Measurements from ENCODE around the gene FGF12. TPM values are rescaled to one million over a fixed set of nuclear protein-coding genes. Genes with fewer than 3 reads are reported as not detected.

The FGF12 gene
- total and polyA plus RNA-seq, 7 experiments from 2014 or later = not detected

- no peak for ATAC-seq
- CTCF ChIA-PET = no interaction called here
Measured at GRCh38 chr3:192372616-192373015, 354.7 kb downstream of the FGF12 start.

DNA sequence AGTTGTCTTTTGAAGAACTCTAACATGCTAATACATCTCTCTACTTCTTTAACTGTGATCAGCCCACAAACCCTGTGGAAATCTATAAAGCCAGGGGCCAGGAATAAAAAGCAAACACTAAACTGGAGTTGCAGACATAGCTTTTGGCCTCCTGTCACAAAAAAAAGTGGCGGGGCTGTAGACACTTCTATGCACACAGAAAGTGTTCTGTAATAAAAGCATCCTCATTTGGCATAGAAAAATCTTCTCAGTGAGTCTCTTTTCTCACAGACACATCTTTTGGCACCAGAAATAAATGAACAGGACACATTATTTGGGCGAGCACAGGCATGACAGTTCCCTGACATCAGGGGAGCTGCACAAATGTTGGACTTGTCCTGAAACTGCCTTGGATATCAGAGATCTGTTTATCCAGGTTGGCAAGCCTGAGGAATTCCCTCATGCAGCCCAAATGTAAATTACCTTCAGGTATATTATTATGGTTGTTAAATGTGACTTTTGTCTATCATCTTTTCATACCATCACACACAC is 355.4 kb downstream of the FGF12 start:
- CTCF ChIA-PET = no interaction called here

More at GRCh38 chr3:192372616-192373015, 354.7 kb downstream of the FGF12 start:
- Histone ChIP-seq H3K4me3 (ENCODE audit: low read length) (no peak overlapping the region), H3K27me3 (ENCODE audit: control insufficient read depth in 2 of 2, insufficient read depth in 2 of 2, low read length in 2 of 2) (no peaks in the 10 kb centered on the region), H3K4me1 (ENCODE audit: control insufficient read depth in 2 of 2, insufficient read depth in 2 of 2, low read length in 2 of 2) (no peaks in the 10 kb centered on the region), H3K36me3 (ENCODE audit: control insufficient read depth in 2 of 3, insufficient read depth in 3 of 3, low read length in 3 of 3) (no peaks in the 10 kb centered on the region), H3K9me3 (ENCODE audit: control insufficient read depth in 2 of 3, low read length in 3 of 3) (no peaks in the 10 kb centered on the region), H3K27ac (ENCODE audit: low read depth, low read length) (no peak overlapping the region)
- Mint-ChIP-seq H3K4me3 (no peak overlapping the region), H3K36me3 (no peaks in the 10 kb centered on the region), H3K9me3 (no peaks in the 10 kb centered on the region), H3K27ac (no peak overlapping the region), H3K27me3 (peaks cover 0 to 3% (median 0%) of the 10 kb centered on the region in 5 donors), H3K4me1 (no peaks in the 10 kb centered on the region)
- DNase-seq = no peak
- POLR2A ChIA-PET = no interaction called here
- intact Hi-C loops (cut with micrococcal nuclease) = no loop called here

GRCh38 chr3:192367616-192368015 is 359.7 kb downstream of the FGF12 start:
- H3K27ac Mint-ChIP-seq = no peak overlapping the region
- Histone ChIP-seq H3K9me3 (ENCODE audit: control insufficient read depth in 2 of 3, low read length in 3 of 3) (no peaks in the 10 kb centered on the region), H3K27me3 (ENCODE audit: control insufficient read depth in 2 of 2, insufficient read depth in 2 of 2, low read length in 2 of 2) (no peaks in the 10 kb centered on the region), H3K4me1 (ENCODE audit: control insufficient read depth in 2 of 2, insufficient read depth in 2 of 2, low read length in 2 of 2) (no peaks in the 10 kb centered on the region), H3K4me3 (ENCODE audit: low read length) (no peak overlapping the region), H3K36me3 (ENCODE audit: control insufficient read depth in 2 of 3, insufficient read depth in 3 of 3, low read length in 3 of 3) (no peaks in the 10 kb centered on the region), H3K27ac (ENCODE audit: low read depth, low read length) (no peak overlapping the region)
- ChIA-PET POLR2A (no interaction called here), CTCF (no interaction called here)
- no peaks in the 10 kb centered on the region for H3K4me1 Mint-ChIP-seq
- intact Hi-C loops (cut with micrococcal nuclease) = no loop called here
- DNase-seq = no peak
- peaks cover 0 to 7% (median 2%) of the 10 kb centered on the region in 5 donors for H3K27me3 Mint-ChIP-seq
- no peak for ATAC-seq
- no peak overlapping the region for H3K4me3 Mint-ChIP-seq
- H3K36me3 Mint-ChIP-seq = no peaks in the 10 kb centered on the region
- peaks cover 0 to 7% (median 0%) of the 10 kb centered on the region in 11 donors for H3K9me3 Mint-ChIP-seq

More for the DNA sequence above, 355.4 kb downstream of the FGF12 start:
- Mint-ChIP-seq H3K36me3 (no peaks in the 10 kb centered on the region), H3K27ac (no peak overlapping the region), H3K9me3 (no peaks in the 10 kb centered on the region), H3K27me3 (peaks cover 0 to 3% (median 0%) of the 10 kb centered on the region in 5 donors), H3K4me1 (no peaks in the 10 kb centered on the region), H3K4me3 (no peak overlapping the region)
- Histone ChIP-seq H3K9me3 (ENCODE audit: control insufficient read depth in 2 of 3, low read length in 3 of 3) (no peaks in the 10 kb centered on the region), H3K27me3 (ENCODE audit: control insufficient read depth in 2 of 2, insufficient read depth in 2 of 2, low read length in 2 of 2) (no peaks in the 10 kb centered on the region), H3K4me3 (ENCODE audit: low read length) (no peak overlapping the region), H3K36me3 (ENCODE audit: control insufficient read depth in 2 of 3, insufficient read depth in 3 of 3, low read length in 3 of 3) (no peaks in the 10 kb centered on the region), H3K4me1 (ENCODE audit: control insufficient read depth in 2 of 2, insufficient read depth in 2 of 2, low read length in 2 of 2) (no peaks in the 10 kb centered on the region), H3K27ac (ENCODE audit: low read depth, low read length) (no peak overlapping the region)
- ATAC-seq (no peak), DNase-seq (no peak)
- intact Hi-C loops (cut with micrococcal nuclease) = no loop called here
- POLR2A ChIA-PET = no interaction called here

- ATAC-seq (no peak), DNase-seq (no peak)
- Mint-ChIP-seq H3K4me1 (no peaks in the 10 kb centered on the region), H3K27me3 (peaks cover 0 to 7% (median 4%) of the 10 kb centered on the region in 5 donors), H3K27ac (no peak overlapping the region), H3K9me3 (peaks cover 0 to 7% (median 0%) of the 10 kb centered on the region in 11 donors), H3K36me3 (no peaks in the 10 kb centered on the region), H3K4me3 (no peak overlapping the region)
- Histone ChIP-seq H3K27ac (ENCODE audit: low read depth, low read length) (no peak overlapping the region), H3K36me3 (ENCODE audit: control insufficient read depth in 2 of 3, insufficient read depth in 3 of 3, low read length in 3 of 3) (no peaks in the 10 kb centered on the region), H3K4me3 (ENCODE audit: low read length) (no peak overlapping the region), H3K9me3 (ENCODE audit: control insufficient read depth in 2 of 3, low read length in 3 of 3) (no peaks in the 10 kb centered on the region), H3K4me1 (ENCODE audit: control insufficient read depth in 2 of 2, insufficient read depth in 2 of 2, low read length in 2 of 2) (no peaks in the 10 kb centered on the region), H3K27me3 (ENCODE audit: control insufficient read depth in 2 of 2, insufficient read depth in 2 of 2, low read length in 2 of 2) (no peaks in the 10 kb centered on the region)
- ChIA-PET POLR2A (no interaction called here), CTCF (no interaction called here)
- intact Hi-C loops (cut with micrococcal nuclease) = no loop called here
Measured at GRCh38 chr3:192366916-192367315, 360.4 kb downstream of the FGF12 start.

DNA sequence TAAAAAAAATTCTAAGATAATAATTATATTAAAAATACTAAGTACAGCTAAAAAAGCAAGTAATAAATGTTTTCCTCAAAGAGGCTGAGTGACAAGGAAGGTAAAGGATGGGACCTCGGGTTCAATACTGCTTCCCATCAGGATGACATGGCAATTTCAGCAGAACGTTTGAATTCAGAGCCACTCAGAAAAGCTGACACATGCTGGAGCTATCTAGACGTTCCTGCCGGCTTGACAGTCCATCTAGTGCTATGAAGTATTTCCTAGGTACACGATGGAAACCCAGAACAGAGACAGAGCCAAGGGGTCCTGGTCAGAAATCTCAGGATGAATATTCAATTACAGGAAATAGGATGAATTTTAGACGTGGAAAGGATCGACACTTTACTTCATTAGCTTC is 361.8 kb downstream of the FGF12 start:
- Histone ChIP-seq H3K36me3 (ENCODE audit: control insufficient read depth in 2 of 3, insufficient read depth in 3 of 3, low read length in 3 of 3) (no peaks in the 10 kb centered on the region), H3K4me1 (ENCODE audit: control insufficient read depth in 2 of 2, insufficient read depth in 2 of 2, low read length in 2 of 2) (no peaks in the 10 kb centered on the region), H3K27me3 (ENCODE audit: control insufficient read depth in 2 of 2, insufficient read depth in 2 of 2, low read length in 2 of 2) (no peaks in the 10 kb centered on the region), H3K4me3 (ENCODE audit: low read length) (no peak overlapping the region), H3K9me3 (ENCODE audit: control insufficient read depth in 2 of 3, low read length in 3 of 3) (no peaks in the 10 kb centered on the region), H3K27ac (ENCODE audit: low read depth, low read length) (no peak overlapping the region)
- Mint-ChIP-seq H3K9me3 (peaks cover 0 to 7% (median 0%) of the 10 kb centered on the region in 11 donors), H3K36me3 (no peaks in the 10 kb centered on the region), H3K4me1 (no peaks in the 10 kb centered on the region), H3K27me3 (peaks cover 0 to 7% (median 4%) of the 10 kb centered on the region in 5 donors), H3K27ac (no peak overlapping the region), H3K4me3 (no peak overlapping the region)
- ChIA-PET POLR2A (no interaction called here), CTCF (no interaction called here)
- no peak for ATAC-seq
- DNase-seq = no peak
- intact Hi-C loops (cut with micrococcal nuclease) = no loop called here

- peaks cover 0 to 7% (median 4%) of the 10 kb centered on the region in 5 donors for H3K27me3 Mint-ChIP-seq
- no peak overlapping the region for H3K4me3 ChIP-seq (ENCODE audit: low read length)
- H3K9me3 ChIP-seq (ENCODE audit: control insufficient read depth in 2 of 3, low read length in 3 of 3) = no peaks in the 10 kb centered on the region
- H3K9me3 Mint-ChIP-seq = peaks cover 0 to 7% (median 0%) of the 10 kb centered on the region in 11 donors
- intact Hi-C loops (cut with micrococcal nuclease) = no loop called here
- no peaks in the 10 kb centered on the region for H3K36me3 ChIP-seq (ENCODE audit: control insufficient read depth in 2 of 3, insufficient read depth in 3 of 3, low read length in 3 of 3)
- no peak overlapping the region for H3K27ac Mint-ChIP-seq
- H3K4me1 ChIP-seq (ENCODE audit: control insufficient read depth in 2 of 2, insufficient read depth in 2 of 2, low read length in 2 of 2) = no peaks in the 10 kb centered on the region
- H3K36me3 Mint-ChIP-seq = no peaks in the 10 kb centered on the region
- no peaks in the 10 kb centered on the region for H3K4me1 Mint-ChIP-seq
- DNase-seq = no peak
- POLR2A ChIA-PET = no interaction called here
- H3K27ac ChIP-seq (ENCODE audit: low read depth, low read length) = no peak overlapping the region
- H3K27me3 ChIP-seq (ENCODE audit: control insufficient read depth in 2 of 2, insufficient read depth in 2 of 2, low read length in 2 of 2) = no peaks in the 10 kb centered on the region
- no peak overlapping the region for H3K4me3 Mint-ChIP-seq
- CTCF ChIA-PET = no interaction called here
- ATAC-seq = no peak
Measured at GRCh38 chr3:192364316-192364715, 363.0 kb downstream of the FGF12 start.

DNA sequence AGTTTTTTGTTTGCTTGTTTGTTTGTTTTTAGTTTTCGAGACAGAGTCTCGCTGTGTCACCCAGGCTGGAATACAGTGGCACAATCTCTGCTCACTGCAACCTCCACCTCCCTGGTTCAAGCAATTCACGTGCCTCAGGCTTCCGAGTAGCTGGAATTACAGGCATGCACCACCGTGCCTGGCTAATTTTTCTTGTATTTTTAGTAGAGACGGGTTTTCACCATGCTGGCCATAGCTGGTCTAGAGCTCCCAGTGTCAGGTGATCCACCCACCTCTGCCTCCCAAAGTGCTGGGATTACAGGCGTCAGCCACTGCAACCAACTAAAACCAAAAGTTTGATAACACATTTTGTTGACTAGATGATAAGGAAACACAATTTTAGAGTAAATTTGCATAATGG is 372.7 kb downstream of the FGF12 start:
- H3K4me1 Mint-ChIP-seq = no peaks in the 10 kb centered on the region
- no peak for DNase-seq

More for the DNA sequence above, 372.7 kb downstream of the FGF12 start:
- no peak overlapping the region for H3K27ac ChIP-seq (ENCODE audit: low read depth, low read length)
- H3K4me3 ChIP-seq (ENCODE audit: low read length) = no peak overlapping the region
- Mint-ChIP-seq H3K36me3 (no peaks in the 10 kb centered on the region), H3K27ac (no peak overlapping the region), H3K9me3 (no peaks in the 10 kb centered on the region), H3K27me3 (peaks cover 0 to 4% (median 0%) of the 10 kb centered on the region in 5 donors), H3K4me3 (no peak overlapping the region)
- no peaks in the 10 kb centered on the region for H3K9me3 ChIP-seq (ENCODE audit: control insufficient read depth in 2 of 3, low read length in 3 of 3)
- peaks cover 0 to 3% of the 10 kb centered on the region in 2 donors for H3K27me3 ChIP-seq (ENCODE audit: control insufficient read depth in 2 of 2, insufficient read depth in 2 of 2, low read length in 2 of 2)
- no peaks in the 10 kb centered on the region for H3K4me1 ChIP-seq (ENCODE audit: control insufficient read depth in 2 of 2, insufficient read depth in 2 of 2, low read length in 2 of 2)
- ChIA-PET CTCF (no interaction called here), POLR2A (no interaction called here)
- intact Hi-C loops (cut with micrococcal nuclease) = no loop called here
- ATAC-seq = no peak
- no peaks in the 10 kb centered on the region for H3K36me3 ChIP-seq (ENCODE audit: control insufficient read depth in 2 of 3, insufficient read depth in 3 of 3, low read length in 3 of 3)
